HL-60 (cell line): ENCODE measurements around the gene EAF1.

Experiments
- CTCF ChIP-seq: IDR thresholded peaks from one replicate; pipeline ENCODE4 v1.5.1; 2011; ENCODE audit warnings: low read length, control low read depth, inconsistent platforms; ENCODE audit not compliant: insufficient read depth
- POLR2AphosphoS5 ChIP-seq: IDR thresholded peaks from 2 replicates; pipeline ENCODE4 v1.6.1; 2012; ENCODE audit warnings: low read depth
- REST ChIP-seq: IDR thresholded peaks from 2 replicates; pipeline ENCODE4 v1.6.1; 2012; ENCODE audit warnings: low read depth; ENCODE audit not compliant: insufficient replicate concordance

GRCh38 chr3:15385901-15386653 lies 41.3 kb upstream of the EAF1 start:
- TF ChIP-seq REST = no peak
- no peak for TF ChIP-seq CTCF
- no peak for TF ChIP-seq POLR2AphosphoS5
